Right lobe of liver (tissue), 4 donors: ENCODE measurements around the gene ATAD1.

Experiments
- POLR2A ChIP-seq: fragments of 450-650 bp; IDR thresholded peaks from one replicate; pipeline ENCODE4 v1.6.1; 2017; ENCODE audit warnings: antibody characterized with exemption, mild to moderate bottlenecking
- TF ChIP-seq, protein P1 (sequence below), 4 donors: fragments of 200-600 bp in 3 of 4; fragments of 450-650 bp in 1 of 4; IDR thresholded peaks; one replicate each; pipeline versions ENCODE4 v1.5.1 to v1.8.0; 2016 to 2022; ENCODE audit warnings: antibody characterized with exemption in 4 of 4, mild to moderate bottlenecking in 2 of 4
- donor health status: DM: no; HTN: no; CAD: no.
- donor health status: DM: no; HTN: no; CAD: no.
- donor health status: DM: no; HTN: yes; CAD: no.

DNA sequence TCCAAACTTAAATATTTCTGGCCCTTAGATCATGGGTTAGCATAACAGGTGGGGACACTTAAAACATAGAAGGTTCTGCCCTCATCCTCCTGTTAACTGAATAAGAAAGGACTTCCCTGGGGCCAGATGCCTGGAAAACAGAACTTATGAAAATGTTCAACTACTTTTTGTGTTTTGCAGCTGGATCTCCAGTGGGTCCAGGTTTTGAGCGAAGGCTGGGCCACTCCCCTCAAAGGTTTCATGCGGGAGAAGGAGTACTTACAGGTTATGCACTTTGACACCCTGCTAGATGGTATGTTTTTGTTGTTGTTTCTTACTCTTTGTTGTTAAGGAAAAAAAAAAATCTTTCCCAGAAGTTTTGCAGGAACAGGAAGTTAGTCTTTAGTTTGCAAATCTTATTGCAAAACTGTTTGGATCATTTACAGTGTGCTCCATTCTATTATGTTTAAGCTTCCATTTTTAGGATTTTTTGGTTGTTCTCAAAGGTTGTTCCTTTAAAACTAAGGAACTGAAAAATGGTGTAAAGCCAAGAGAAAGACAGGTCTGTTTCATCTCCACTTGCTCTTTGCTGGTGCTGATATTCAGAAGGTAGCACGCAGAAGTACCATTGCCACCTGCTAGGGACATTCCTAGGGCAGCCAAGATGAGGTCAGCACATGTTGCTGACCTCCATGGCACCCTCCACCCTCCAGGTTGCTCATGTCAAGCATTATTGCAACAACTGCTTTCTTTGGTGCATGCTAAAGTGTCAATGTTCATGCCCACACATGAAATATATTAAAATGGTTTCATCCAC, 102.3 kb downstream of the ATAD1 start:
- TF ChIP-seq, protein P1, sequence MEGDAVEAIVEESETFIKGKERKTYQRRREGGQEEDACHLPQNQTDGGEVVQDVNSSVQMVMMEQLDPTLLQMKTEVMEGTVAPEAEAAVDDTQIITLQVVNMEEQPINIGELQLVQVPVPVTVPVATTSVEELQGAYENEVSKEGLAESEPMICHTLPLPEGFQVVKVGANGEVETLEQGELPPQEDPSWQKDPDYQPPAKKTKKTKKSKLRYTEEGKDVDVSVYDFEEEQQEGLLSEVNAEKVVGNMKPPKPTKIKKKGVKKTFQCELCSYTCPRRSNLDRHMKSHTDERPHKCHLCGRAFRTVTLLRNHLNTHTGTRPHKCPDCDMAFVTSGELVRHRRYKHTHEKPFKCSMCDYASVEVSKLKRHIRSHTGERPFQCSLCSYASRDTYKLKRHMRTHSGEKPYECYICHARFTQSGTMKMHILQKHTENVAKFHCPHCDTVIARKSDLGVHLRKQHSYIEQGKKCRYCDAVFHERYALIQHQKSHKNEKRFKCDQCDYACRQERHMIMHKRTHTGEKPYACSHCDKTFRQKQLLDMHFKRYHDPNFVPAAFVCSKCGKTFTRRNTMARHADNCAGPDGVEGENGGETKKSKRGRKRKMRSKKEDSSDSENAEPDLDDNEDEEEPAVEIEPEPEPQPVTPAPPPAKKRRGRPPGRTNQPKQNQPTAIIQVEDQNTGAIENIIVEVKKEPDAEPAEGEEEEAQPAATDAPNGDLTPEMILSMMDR (IDR thresholded peaks at IDR 0.05), result no peak
- TF ChIP-seq POLR2A, result no peak
